G401 (cell line): ENCODE measurements around the gene HNRNPA2B1. TPM values are rescaled to one million over a fixed set of nuclear protein-coding genes. Genes with fewer than 3 reads are reported as not detected.

ENCODE experiments used
- total RNA-seq: library from RNA; depleted of rRNA; stranded (reverse); fragments of >200 nt; shearing (Covaris generic); gene quantifications from 2 replicates; pipeline ENCODE4 v1.2.3, GENCODE V29; 2014; rRNA removed

Gene HNRNPA2B1
- total RNA-seq, 1 experiment from 2014 or later: 358 TPM

Other genes with a start within 250 kb of the HNRNPA2B1 start
- gene NFE2L3, start 48.5 kb downstream of the HNRNPA2B1 start, total RNA-seq: 211 and 236 TPM in 2 replicates
- gene CBX3, start 999 bp upstream of the HNRNPA2B1 start, total RNA-seq: 344 and 437 TPM in 2 replicates
- gene SNX10, start 91.1 kb upstream of the HNRNPA2B1 start, total RNA-seq: 32.3 and 34.1 TPM in 2 replicates